Activated T-cell treated with anti-CD3 and anti-CD28 coated beads for 1 hour (primary cell): ENCODE data around the gene CCDC61.

Source experiments
- DNase-seq: peaks from one replicate; pipeline ENCODE4 v3.0.0-alpha.2; 2020; ENCODE audit warnings: low read depth

CCDC61 gene

GRCh38 chr19:45973553-45974338 lies 21.5 kb upstream of the CCDC61 start, which contains the start of gene NOVA2:
NOVA2 (minus strand) TSS chr19:45973865; CDS start chr19:45973351, 514 bp downstream.
- DNase-seq, result no peak

GRCh38 chr19:45975306-45976070 lies 19.8 kb upstream of the CCDC61 start:
- no peak for DNase-seq

DNA sequence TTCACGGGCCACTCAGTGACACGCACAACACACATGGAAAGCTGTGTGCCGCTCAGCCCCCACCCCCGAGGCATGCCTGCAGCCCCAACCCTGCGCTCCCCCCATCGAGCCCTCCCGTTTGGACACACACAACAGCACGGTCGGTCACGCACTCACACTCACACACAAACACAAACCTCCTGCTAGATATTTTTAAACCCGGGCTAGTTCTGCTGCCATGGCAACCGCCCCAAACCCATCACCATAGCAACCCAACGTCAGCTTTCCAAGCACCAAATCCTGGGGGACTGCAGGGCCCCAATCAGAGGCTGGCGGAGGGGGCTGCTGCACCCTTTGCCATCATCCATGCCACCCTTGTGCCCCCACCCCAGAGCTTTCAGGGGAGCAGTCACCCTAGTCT lies 19.1 kb upstream of the CCDC61 start:
- no peak for DNase-seq

GRCh38 chr19:45978156-45978555 lies 17.1 kb upstream of the CCDC61 start:
- DNase-seq, result no peak

DNA sequence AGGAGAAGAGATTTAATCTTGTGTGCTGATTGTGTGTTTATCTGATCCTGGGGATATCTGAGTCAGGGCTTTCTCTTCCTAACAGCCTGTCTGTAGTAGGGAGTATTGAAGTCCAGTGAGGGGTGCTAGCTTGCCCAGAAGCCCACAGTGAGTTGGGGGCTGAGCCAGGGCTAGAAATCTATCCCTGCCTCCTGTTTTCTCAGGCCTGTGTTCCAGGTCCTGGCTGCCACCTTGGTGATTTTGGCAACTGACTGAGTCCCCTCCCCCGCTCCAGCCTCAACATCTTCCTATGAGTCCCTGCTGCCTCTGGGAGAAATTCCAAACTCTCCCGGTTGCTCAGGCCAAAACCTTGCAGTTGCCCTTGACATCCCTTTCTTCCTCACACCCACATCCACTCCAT lies 13.9 kb upstream of the CCDC61 start:
- no peak for DNase-seq

- DNase-seq, result no peak
These were observed 9.9 kb upstream of the CCDC61 start for GRCh38 chr19:45985321-45985720.

GRCh38 chr19:45990113-45990728 lies 5.0 kb upstream of the CCDC61 start:
- DNase-seq, result no peak

DNA sequence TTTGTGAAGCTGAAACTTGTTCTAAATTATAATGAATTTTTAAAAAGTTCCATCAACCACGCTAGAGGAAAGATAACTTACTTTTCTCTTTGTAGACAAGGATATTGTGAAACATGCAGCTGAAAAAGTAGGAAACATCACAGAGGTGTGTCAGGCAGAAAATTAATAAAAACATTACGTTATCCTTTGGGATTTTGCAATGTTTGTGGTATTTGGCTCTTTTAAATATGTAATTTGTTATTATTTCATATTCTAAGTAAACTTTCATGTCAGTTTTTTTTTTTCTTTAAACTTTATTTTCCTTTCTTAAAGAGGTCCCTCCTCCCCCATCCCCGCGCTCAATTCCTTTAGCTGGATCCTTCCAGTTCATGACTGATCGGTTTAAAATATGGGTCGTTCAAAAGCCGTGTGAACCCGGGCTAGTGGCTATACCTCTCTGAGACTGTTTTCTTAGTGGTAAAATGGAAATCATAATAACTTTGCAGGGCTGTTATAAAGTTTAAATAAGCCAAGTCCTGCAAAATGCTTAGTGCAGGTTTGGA lies 740 bp upstream of the CCDC61 start:
- no peak for DNase-seq

DNA sequence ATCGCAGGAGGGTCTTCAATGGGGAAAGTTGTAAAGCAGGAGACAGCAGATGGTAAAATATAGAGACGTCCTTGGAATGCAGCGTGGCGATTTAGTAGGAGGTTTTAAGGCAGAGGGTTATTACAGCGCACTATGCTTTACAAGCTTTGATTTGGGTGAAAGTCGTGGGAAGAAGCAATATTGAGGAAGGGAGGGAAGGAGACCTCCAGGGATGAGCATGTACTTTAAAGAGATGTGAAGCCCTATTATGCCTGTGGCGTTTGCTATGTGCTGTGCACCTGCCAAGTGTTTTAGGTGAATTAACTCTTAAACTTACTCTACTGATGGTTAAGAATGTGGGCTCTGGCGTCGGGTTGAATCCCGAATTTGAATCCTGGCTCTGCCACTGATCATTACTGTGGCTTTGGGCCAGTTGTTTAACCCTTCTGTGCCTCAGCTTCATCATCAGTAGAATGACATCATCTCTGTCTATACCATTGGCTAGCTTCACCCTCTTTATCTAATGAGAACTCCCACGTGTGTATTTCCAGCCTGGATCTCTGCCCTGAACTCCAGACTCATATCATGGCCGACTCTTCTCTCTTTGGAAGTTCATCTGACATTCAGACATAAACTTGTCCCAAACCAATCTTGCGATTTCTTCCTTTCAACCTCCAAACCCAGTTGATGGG lies 583 bp downstream of the CCDC61 start:
- DNase-seq, result no peak

GRCh38 chr19:45996933-45997332 lies 1.7 kb downstream of the CCDC61 start:
- DNase-seq, result no peak

GRCh38 chr19:45998834-45999233 lies 3.6 kb downstream of the CCDC61 start:
- no peak for DNase-seq

DNA sequence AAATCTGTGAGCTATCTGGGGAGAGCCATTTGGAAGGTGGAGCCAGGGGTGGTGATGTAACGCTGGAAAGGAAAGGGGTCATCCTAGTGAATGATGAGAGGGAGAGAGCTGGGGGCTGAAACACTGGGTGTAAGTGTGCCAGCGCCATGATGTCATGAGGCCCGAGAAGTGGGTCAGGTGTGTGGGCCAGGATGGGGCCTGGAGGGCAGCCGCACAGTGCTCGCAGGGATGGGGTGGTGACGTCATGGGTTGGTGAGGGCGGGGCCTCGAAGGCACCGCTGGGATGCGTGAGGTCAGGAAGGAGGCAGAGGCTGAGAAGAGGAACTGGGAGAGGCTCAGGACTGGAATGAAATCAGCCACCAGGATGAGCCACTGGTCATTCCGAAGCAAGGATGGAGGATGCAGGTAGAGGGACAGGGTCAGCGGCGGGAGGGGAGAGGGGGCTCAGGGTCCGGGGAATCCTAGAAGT lies 4.4 kb downstream of the CCDC61 start:
- DNase-seq, result no peak

GRCh38 chr19:46000491-46001246 lies 5.4 kb downstream of the CCDC61 start:
- peak; percentile 68 for DNase-seq

DNA sequence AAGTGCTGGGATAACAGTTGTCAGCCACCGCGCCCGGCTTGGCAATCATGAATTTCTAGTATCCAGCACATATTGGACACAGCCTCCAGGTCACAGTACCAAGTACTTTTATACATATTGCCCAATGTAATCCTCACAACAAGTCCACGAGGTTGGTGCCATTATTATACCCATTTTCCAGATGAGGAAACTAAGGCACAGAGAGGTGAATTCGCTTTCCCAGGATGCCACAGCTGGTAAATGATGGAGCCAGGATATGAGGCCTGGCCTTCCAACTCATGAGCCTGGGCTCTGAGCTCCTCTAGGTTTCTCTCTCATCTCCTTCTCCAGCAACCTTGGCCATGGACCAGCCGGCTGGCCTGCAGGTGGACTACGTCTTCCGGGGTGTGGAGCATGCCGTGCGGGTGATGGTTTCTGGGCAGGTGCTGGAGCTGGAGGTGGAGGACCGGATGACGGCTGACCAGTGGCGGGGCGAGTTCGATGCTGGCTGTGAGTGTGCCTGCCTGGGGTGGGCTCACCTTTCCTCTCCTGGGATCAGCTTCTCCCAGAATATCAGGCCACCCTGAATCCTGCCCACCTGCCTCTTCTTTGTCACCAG lies 7.5 kb downstream of the CCDC61 start:
- no peak for DNase-seq

GRCh38 chr19:46006411-46006810 lies 11.1 kb downstream of the CCDC61 start:
- DNase-seq, result no peak

DNA sequence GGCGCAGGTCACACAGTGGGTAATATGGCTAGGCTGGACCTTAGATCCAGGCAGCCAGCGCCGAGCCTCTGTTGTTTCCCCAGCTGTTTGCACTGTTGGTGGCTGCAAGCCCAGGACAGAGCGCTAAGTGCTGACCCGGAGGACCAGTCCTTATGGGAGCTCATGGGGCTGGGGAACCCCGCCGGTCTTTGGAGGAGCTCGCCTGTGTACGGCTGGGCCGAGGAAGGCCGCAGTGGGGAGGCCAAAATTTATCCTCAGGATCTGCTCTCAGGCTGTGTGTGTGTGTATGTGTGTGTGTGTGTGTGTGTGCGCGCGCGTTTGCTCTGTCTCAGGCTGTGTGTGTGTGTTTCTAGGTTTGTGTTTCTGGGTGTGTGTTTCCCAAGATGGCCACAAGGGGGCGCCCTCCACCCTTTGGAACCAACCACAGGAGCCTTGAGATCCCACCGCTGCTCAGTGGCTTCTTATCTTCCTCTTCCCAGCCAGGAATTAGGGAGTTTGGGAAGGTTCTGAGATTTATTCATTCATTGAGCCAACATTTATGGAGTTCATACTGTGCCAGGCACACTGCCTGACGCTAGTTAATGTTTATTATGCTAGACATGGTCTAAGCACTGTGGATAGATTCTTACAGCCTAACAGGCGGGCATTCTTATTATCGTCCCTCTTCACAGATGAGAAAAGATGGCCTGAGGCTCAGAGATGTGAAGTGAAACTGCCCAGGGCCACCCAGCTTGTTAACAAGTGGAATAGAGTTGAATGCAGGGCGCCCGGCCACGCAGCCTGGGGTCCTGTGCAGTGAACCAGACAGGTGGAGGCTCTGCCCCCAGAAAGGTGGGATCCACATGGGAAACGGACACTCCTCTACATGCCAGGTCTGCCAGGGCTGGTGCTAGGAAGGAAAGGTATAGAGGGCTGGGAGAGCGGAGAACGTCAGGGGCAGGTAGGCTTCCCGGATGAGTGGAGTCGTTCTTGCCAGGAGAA lies 14.6 kb downstream of the CCDC61 start:
- peak; percentile 65 for DNase-seq

- DNase-seq, result no peak
These were observed 19.3 kb downstream of the CCDC61 start for GRCh38 chr19:46014534-46014933.

DNA sequence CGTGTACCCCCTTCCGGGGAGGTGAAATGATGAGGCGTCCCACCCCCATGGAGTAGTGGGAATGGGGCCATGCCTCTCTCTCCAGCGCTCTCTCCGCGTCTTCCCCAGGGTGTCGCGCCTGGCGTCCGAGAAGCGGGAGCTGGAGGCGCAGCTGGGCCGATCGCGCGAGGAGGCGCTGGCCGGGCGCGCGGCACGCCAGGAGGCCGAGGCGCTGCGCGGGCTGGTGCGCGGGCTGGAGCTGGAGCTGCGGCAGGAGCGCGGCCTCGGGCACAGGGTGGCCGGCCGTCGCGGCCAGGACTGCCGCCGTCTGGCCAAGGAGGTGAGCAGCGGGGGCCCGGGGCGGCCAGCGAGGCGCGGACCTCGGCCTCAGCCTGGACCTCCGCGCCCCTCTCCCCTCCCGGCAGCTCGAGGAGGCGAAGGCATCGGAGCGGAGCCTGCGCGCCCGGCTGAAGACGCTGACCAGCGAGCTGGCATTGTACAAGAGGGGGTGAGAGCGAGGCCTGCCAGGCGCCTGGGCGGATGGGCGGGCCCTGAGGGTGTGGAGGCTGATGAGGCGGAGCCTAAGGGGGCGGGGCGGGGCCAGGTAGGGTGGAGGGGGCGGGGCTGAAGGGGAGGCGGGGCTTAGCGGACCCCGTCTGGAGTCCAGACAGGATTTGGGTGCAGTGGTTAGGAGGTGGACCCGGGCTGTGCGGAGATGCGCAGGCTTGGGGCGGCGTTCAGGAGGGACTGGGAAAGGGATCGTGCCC lies 19.8 kb downstream of the CCDC61 start:
- DNase-seq, result peak; percentile 60
